ENCODE data around the gene NAALADL1.
"Not testable (repeated sequence)": the region's sequence is repeated elsewhere in the genome, so short reads cannot be mapped to it uniquely, and the experiment has no call there.

The NAALADL1 gene

GRCh38 chr11:65013130-65013887, 45.0 kb downstream of the NAALADL1 start:
- peak; percentile 83 to 84 for DNase-seq

GRCh38 chr11:65008873-65009272, 49.5 kb downstream of the NAALADL1 start:
- no peak for DNase-seq

DNA sequence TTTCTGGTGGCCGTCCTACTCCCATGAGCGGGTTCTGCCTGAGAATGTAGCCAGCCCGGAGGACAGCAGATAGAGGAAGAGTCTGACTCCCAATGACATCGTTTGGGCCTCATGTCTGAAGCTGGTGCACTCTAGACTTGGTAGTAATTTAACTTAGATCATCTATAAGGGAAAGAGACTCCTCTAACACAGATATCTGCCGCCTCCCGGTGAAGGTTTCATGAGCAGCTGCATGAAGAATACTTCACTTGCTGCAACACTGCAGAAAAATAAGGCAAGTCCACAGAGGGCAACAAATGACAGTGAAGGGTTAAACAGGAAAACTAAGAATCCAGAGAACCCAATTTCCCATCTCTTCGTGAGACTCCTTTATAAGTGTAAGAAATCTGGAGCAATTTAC, 50.3 kb downstream of the NAALADL1 start:
- DNase-seq, result no peak

GRCh38 chr11:65003968-65004367, 54.4 kb downstream of the NAALADL1 start:
- not testable (repeated sequence) for DNase-seq

- no peak for DNase-seq
These were observed 55.1 kb downstream of the NAALADL1 start for GRCh38 chr11:65003282-65003681.

DNA sequence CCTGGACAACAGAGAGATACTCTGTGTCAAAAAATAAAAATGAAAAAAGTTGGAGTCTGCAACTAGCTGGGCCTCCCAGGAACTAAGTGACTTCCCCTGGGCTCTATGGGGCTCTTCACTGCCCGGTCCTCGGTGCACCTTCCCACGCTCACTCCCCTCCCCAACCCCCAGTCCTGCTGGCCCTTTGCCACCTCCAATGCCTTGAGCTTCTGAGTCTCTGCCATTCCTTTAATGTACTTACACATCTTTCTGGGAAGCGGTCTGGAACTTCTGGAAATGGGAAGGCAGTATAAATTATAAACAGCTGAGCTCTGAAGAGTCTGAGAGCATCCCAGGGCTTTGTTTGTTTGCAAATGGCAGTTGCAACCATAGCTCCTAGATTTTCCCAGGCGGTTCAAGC, 55.6 kb downstream of the NAALADL1 start:
- no peak for DNase-seq

DNA sequence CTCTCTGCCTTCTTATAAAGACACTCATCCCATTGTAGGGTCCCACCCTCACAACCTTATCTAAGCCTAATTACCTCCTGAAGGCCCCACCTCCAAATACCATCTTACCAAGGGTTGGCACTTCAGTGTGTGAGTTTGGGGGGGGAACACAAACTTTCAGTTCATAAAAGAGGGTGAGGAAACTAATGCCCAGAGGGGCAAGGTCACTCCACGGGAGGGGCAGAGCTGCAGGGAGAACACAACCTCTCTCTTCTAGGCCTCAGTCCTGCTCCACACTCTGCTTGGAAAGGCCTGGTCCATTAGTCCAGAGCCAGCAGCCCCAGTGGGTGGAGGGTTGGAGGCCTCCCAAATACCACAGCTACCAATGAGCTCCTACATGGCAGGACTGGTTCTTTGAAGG, 58.9 kb downstream of the NAALADL1 start:
- no peak for DNase-seq

GRCh38 chr11:64998690-64999431, 59.5 kb downstream of the NAALADL1 start:
- peak in 1 of 2 experiments; percentile 10 for DNase-seq

DNA sequence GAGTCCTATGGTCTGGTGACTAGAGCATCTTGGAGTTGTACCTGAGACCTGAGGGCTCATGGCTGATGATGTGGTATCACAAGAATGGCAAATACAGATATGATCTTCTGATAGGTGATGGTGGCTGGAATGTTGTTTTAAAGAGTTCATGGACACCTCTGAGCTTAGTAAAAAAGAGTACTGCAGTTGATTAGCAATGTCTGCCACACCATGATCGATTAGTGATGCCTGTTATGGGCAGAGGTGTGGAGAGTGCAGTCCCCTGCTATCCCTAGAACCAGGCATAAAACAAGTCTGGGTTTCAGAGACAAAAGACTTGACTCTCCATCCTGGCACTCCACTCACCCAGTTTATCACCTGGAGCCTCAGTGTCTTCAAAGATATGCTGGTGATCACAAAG, 60.2 kb downstream of the NAALADL1 start:
- DNase-seq, result no peak

DNA sequence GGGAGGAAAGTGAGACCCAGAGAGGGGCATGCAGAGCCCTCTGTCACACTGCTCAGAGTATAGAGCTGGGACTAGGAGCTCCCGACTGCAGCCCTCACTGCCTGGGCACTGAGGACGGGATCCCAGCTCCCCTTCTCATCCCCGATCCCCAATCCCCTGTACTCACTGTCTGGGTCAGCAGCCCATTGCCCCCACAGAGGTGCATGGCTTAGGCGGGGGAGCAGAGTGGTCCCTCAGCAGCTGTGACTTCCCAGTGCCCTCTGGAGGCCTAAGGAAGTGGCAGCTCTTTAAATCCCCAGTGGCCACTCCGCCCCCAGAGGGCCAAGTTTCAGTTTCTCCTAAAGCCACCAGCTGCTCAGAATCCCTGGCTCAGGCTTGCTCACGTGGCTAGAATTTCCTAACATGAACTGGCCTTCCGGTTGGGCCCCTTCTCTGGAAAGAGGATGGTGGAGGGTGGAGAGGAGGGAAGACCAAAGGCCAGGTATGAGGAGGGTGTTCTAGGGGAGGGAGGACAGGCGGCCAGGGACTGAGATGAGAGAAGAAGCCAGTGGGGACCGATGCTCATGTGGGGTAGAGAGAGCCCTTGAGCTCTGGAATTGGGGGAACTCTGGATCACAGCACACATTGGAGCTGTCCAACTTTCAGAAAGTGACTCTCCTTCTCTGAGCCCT, 61.5 kb downstream of the NAALADL1 start, which contains the start of gene BATF2:
Gene BATF2, minus strand, starts transcription at position 262 of the 671 bp plus-strand sequence. Its CDS starts 57 bp downstream, at position 205.
- DNase-seq, result peak in 1 of 2 experiments; percentile 21

DNA sequence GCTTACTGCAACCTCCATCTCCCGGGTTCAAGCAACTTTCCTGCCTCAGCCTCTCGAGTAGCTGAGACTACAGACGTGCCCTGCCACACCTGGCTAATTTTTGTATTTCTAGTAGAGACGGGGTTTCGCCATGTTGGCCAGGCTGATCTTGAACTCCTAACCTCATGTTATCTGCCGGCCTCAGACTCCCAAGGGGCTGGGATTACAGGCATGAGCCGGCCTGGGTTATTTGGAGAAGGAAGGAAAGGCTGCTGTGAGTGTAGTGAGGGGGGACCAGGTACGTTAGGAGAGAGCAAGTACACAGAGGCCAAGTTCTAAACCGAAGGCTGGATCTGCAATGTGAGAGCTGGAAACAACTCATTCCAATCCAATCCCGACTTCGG, 62.0 kb downstream of the NAALADL1 start:
- no peak for DNase-seq

All from NCI-H2081 (cell line).